Measurements from ENCODE around the gene PUDP.
A peak's percentile ranks its signal among the peaks of the same experiment; 100 is the strongest.
"Not testable (repeated sequence)": the region's sequence is repeated elsewhere in the genome, so short reads cannot be mapped to it uniquely, and the experiment has no call there.

Gene PUDP

GRCh38 chrX:7109049-7109531 is 38.9 kb downstream of the PUDP start:
- DNase-seq, result no peak

- DNase-seq, result no peak
These were observed 39.9 kb downstream of the PUDP start for GRCh38 chrX:7108030-7108429.

- DNase-seq, result peak; percentile 2
These were observed 41.3 kb downstream of the PUDP start for GRCh38 chrX:7106649-7107048.

- no peak for DNase-seq
These were observed 45.8 kb downstream of the PUDP start for GRCh38 chrX:7102119-7102518.

GRCh38 chrX:7100022-7100421 is 47.9 kb downstream of the PUDP start:
- DNase-seq, result no peak

GRCh38 chrX:7095657-7096056 is 52.3 kb downstream of the PUDP start:
- not testable (repeated sequence) for DNase-seq

- DNase-seq, result no peak
These were observed 54.6 kb downstream of the PUDP start for GRCh38 chrX:7093305-7093704.

GRCh38 chrX:7092543-7092942 is 55.4 kb downstream of the PUDP start:
- DNase-seq, result no peak

- no peak for DNase-seq
These were observed 56.0 kb downstream of the PUDP start for GRCh38 chrX:7091923-7092322.

GRCh38 chrX:7090641-7091040 is 57.3 kb downstream of the PUDP start:
- no peak for DNase-seq

GRCh38 chrX:7088968-7089615 is 58.9 kb downstream of the PUDP start:
- DNase-seq, result no peak

- DNase-seq, result no peak
These were observed 61.6 kb downstream of the PUDP start for GRCh38 chrX:7086384-7086783.

- DNase-seq, result no peak
These were observed 62.1 kb downstream of the PUDP start for GRCh38 chrX:7085879-7086278.

- DNase-seq, result no peak
These were observed 63.1 kb downstream of the PUDP start for GRCh38 chrX:7084841-7085240.

GRCh38 chrX:7083468-7084396 is 64.2 kb downstream of the PUDP start:
- DNase-seq, result peak; percentile 84

- no peak for DNase-seq
These were observed 64.9 kb downstream of the PUDP start for GRCh38 chrX:7083021-7083420.

- DNase-seq, result no peak
These were observed 65.4 kb downstream of the PUDP start for GRCh38 chrX:7082556-7082955.

- no peak for DNase-seq
These were observed 70.4 kb downstream of the PUDP start for GRCh38 chrX:7077241-7078230.

- DNase-seq, result no peak
These were observed 71.7 kb downstream of the PUDP start for GRCh38 chrX:7076245-7076661.

GRCh38 chrX:7074908-7075204 is 73.1 kb downstream of the PUDP start:
- no peak for DNase-seq

- no peak for DNase-seq
These were observed 73.6 kb downstream of the PUDP start for GRCh38 chrX:7074148-7074907.

GRCh38 chrX:7073336-7073735 is 74.6 kb downstream of the PUDP start:
- no peak for DNase-seq

Measured in NCI-H226 (cell line).